Activated CD8-positive, alpha-beta memory T cell treated with anti-CD3 and anti-CD28 coated beads for 24 hours (primary cell): ENCODE results near the gene POU2AF1.

Experiments
- DNase-seq: peaks from one replicate; pipeline ENCODE4 v3.0.0-alpha.2; 2020

The POU2AF1 gene

GRCh38 chr11:111359223-111360149 lies 19.6 kb downstream of the POU2AF1 start:
- no peak for DNase-seq

GRCh38 chr11:111358038-111359001 lies 20.8 kb downstream of the POU2AF1 start:
- no peak for DNase-seq

- no peak for DNase-seq
Measured at GRCh38 chr11:111357150-111358037, 21.7 kb downstream of the POU2AF1 start.

GRCh38 chr11:111356660-111357048 lies 22.4 kb downstream of the POU2AF1 start:
- no peak for DNase-seq

GRCh38 chr11:111355956-111356659 lies 23.0 kb downstream of the POU2AF1 start:
- DNase-seq = no peak

- DNase-seq = no peak
Measured at GRCh38 chr11:111355101-111355500, 24.0 kb downstream of the POU2AF1 start.

GRCh38 chr11:111354601-111354891 lies 24.5 kb downstream of the POU2AF1 start:
- no peak for DNase-seq

GRCh38 chr11:111353776-111354600 lies 25.1 kb downstream of the POU2AF1 start:
- no peak for DNase-seq

- DNase-seq = no peak
Measured at GRCh38 chr11:111352935-111353710, 26.0 kb downstream of the POU2AF1 start.

GRCh38 chr11:111352231-111352746 lies 26.8 kb downstream of the POU2AF1 start:
- DNase-seq = no peak

GRCh38 chr11:111351374-111352055 lies 27.6 kb downstream of the POU2AF1 start:
- DNase-seq = no peak

- no peak for DNase-seq
Measured at GRCh38 chr11:111350811-111351210, 28.3 kb downstream of the POU2AF1 start.

GRCh38 chr11:111349191-111349695 lies 29.8 kb downstream of the POU2AF1 start:
- DNase-seq = no peak

- no peak for DNase-seq
Measured at GRCh38 chr11:111348147-111348546, 30.9 kb downstream of the POU2AF1 start.

- no peak for DNase-seq
Measured at GRCh38 chr11:111347723-111348115, 31.4 kb downstream of the POU2AF1 start.

GRCh38 chr11:111347002-111347722 lies 31.9 kb downstream of the POU2AF1 start:
- DNase-seq = no peak

- DNase-seq = no peak
Measured at GRCh38 chr11:111344032-111344431, 35.0 kb downstream of the POU2AF1 start.

GRCh38 chr11:111342329-111342728 lies 36.7 kb downstream of the POU2AF1 start:
- no peak for DNase-seq
